SK-N-SH (cell line): ENCODE data around the gene RBM20. TPM values are rescaled to one million over a fixed set of nuclear protein-coding genes. Genes with fewer than 3 reads are reported as not detected.

Experiments
- CTCF ChIA-PET: fragments of 300-600, 350-600 bp; formaldehyde crosslinking; extraction: SDS; loops from one replicate; lab custom pipeline; 2021; lab: Yijun Ruan, JAX
- POLR2A ChIA-PET: fragments of 350-600 bp; sonication (Branson Sonifier 250); formaldehyde crosslinking; extraction: SDS; loops from one replicate; lab custom pipeline; 2020; ENCODE audit warnings: antibody characterized with exemption, inconsistent platforms; lab: Yijun Ruan, JAX
- DNase-seq: peaks from one replicate; pipeline ENCODE4 v3.0.0; 2012
- H2AFZ ChIP-seq: fragments of 200-600 bp; sonication (generic); 2 replicates; pipeline ENCODE4 v1.8.1; 2016; ENCODE audit warnings: antibody characterized with exemption, mild to moderate bottlenecking, low read depth
- H3F3A ChIP-seq: fragments of 200-600 bp; sonication (generic); replicated peaks from 2 replicates; pipeline ENCODE3; 2016; ENCODE audit warnings: antibody characterized with exemption, mild to moderate bottlenecking; ENCODE audit not compliant: insufficient read depth
- H3K27ac ChIP-seq, 2 experiments: fragments of 200-500 bp in 1 of 2; fragments of 200-600 bp in 1 of 2; sonication (Bioruptor generic) in 1 of 2; sonication (generic), shearing (Covaris generic) in 1 of 2; 2 replicates each; pipeline versions ENCODE4 v1.5.1 to v1.6.1; 2014 to 2016; ENCODE audit warnings: low read depth in 2 of 2, inconsistent platforms in 1 of 2, low read length in 1 of 2, mild to moderate bottlenecking in 1 of 2, mixed read lengths in 1 of 2
- H3K27me3 ChIP-seq: fragments of 200-600 bp; sonication (generic), shearing (Covaris generic); 2 replicates; pipeline ENCODE4 v1.6.1; 2016; ENCODE audit warnings: mixed run types; ENCODE audit not compliant: insufficient read depth
- H3K36me3 ChIP-seq, 2 experiments: fragments of 200-500 bp in 1 of 2; fragments of 200-600 bp in 1 of 2; sonication (Bioruptor generic) in 1 of 2; sonication (generic) in 1 of 2; replicated peaks in 1 of 2; 2 replicates each; pipeline versions ENCODE3 to v1.5.1; 2014 to 2016; ENCODE audit warnings: low read length in 1 of 2, mild to moderate bottlenecking in 1 of 2; ENCODE audit not compliant: insufficient read depth in 2 of 2, control insufficient read depth in 1 of 2
- H3K4me1 ChIP-seq, 2 experiments: fragments of 200-500 bp in 1 of 2; fragments of 200-600 bp in 1 of 2; sonication (Bioruptor generic) in 1 of 2; sonication (generic), shearing (Covaris generic) in 1 of 2; 2 replicates each; pipeline versions ENCODE4 v1.5.1 to v1.6.1; 2014 to 2016; ENCODE audit warnings: low read depth in 1 of 2, low read length in 1 of 2, mixed run types in 1 of 2; ENCODE audit not compliant: insufficient read depth in 2 of 2, control insufficient read depth in 1 of 2
- H3K4me2 ChIP-seq: fragments of 200-600 bp; sonication (generic), shearing (Covaris generic); 2 replicates; pipeline ENCODE4 v1.6.1; 2017; ENCODE audit warnings: mixed run types
- H3K4me3 ChIP-seq, 2 experiments: fragments of 200-500 bp in 1 of 2; fragments of 200-600 bp in 1 of 2; sonication (Bioruptor generic) in 1 of 2; sonication (generic), shearing (Covaris generic) in 1 of 2; 2 replicates each; pipeline versions ENCODE4 v1.5.1 to v1.8.1; 2014 to 2016; ENCODE audit warnings: low read depth in 2 of 2, inconsistent platforms in 1 of 2, low read length in 1 of 2, mild to moderate bottlenecking in 1 of 2, mixed read lengths in 1 of 2, moderate library complexity in 1 of 2
- H3K79me2 ChIP-seq: fragments of 200-600 bp; sonication (generic); 2 replicates; pipeline ENCODE4 v1.8.1; 2017; ENCODE audit warnings: mild to moderate bottlenecking; ENCODE audit not compliant: insufficient read depth
- H3K9ac ChIP-seq: fragments of 200-600 bp; sonication (generic); 2 replicates; pipeline ENCODE4 v1.6.1; 2017; ENCODE audit warnings: mixed run types
- H3K9me2 ChIP-seq: fragments of 200-600 bp; sonication (generic); 2 replicates; pipeline ENCODE4 v1.6.1; 2017; ENCODE audit warnings: mixed run types
- H3K9me3 ChIP-seq: fragments of 200-600 bp; sonication (generic); 2 replicates; pipeline ENCODE4 v1.6.1; 2017; ENCODE audit warnings: mixed run types, mild to moderate bottlenecking, moderate library complexity
- H4K20me1 ChIP-seq: fragments of 200-600 bp; sonication (generic); 2 replicates; pipeline ENCODE4 v1.6.1; 2017; ENCODE audit warnings: mild to moderate bottlenecking, mixed run types; ENCODE audit not compliant: insufficient read depth
- CHD2 ChIP-seq: fragments of 150-350 bp; IDR thresholded peaks from 2 replicates; pipeline ENCODE4 v1.6.1; 2018; ENCODE audit warnings: low read length; ENCODE audit not compliant: partially characterized antibody
- ELF1 ChIP-seq: IDR thresholded peaks from 2 replicates; pipeline ENCODE4 v1.4.0; 2012
- EP300 ChIP-seq, 2 experiments: IDR thresholded peaks; 2 replicates each; pipeline versions ENCODE4 v1.4.0 to v1.6.1; 2012; ENCODE audit warnings: borderline replicate concordance in 1 of 2, low read depth in 1 of 2, low read length in 1 of 2
- FOXM1 ChIP-seq: IDR thresholded peaks from 2 replicates; pipeline ENCODE4 v1.4.0; 2012; ENCODE audit warnings: low read depth, mild to moderate bottlenecking
- GATA2 ChIP-seq: sonication (generic); formaldehyde crosslinking; IDR thresholded peaks from 2 replicates; pipeline ENCODE4 v1.5.0; 2020; ENCODE audit warnings: mild to moderate bottlenecking, missing genetic modification reagents
- JUND ChIP-seq: IDR thresholded peaks from 2 replicates; pipeline ENCODE4 v1.4.0; 2012
- MAX ChIP-seq: IDR thresholded peaks from 2 replicates; pipeline ENCODE4 v1.4.0; 2012; ENCODE audit warnings: low read depth
- MEF2A ChIP-seq: IDR thresholded peaks from 2 replicates; pipeline ENCODE4 v1.4.0; 2012; ENCODE audit warnings: low read depth, borderline replicate concordance
- MXI1 ChIP-seq: IDR thresholded peaks from 2 replicates; pipeline ENCODE4 v1.6.1; 2012; ENCODE audit warnings: mild to moderate bottlenecking, low read depth, low read length, improper control_type of control experiment
- NRF1 ChIP-seq: IDR thresholded peaks from 2 replicates; pipeline ENCODE4 v1.6.1; 2012; ENCODE audit warnings: low read depth, mild to moderate bottlenecking, low read length
- PBX3 ChIP-seq: IDR thresholded peaks from 2 replicates; pipeline ENCODE4; 2012
- RAD21 ChIP-seq: IDR thresholded peaks from 2 replicates; pipeline ENCODE4 v1.6.1; 2012; ENCODE audit warnings: mild to moderate bottlenecking, low read length
- REST ChIP-seq: IDR thresholded peaks from 2 replicates; pipeline ENCODE4 v1.6.1; 2012; ENCODE audit warnings: mild to moderate bottlenecking, low read depth, low read length, moderate library complexity
- RFX5 ChIP-seq: IDR thresholded peaks from 2 replicates; pipeline ENCODE4 v1.6.1; 2012; ENCODE audit warnings: mild to moderate bottlenecking, improper control_type of control experiment, low read length
- TCF12 ChIP-seq: IDR thresholded peaks from 2 replicates; pipeline ENCODE4 v1.4.0; 2012
- USF2 ChIP-seq: fragments of 150-350 bp; IDR thresholded peaks from 2 replicates; pipeline ENCODE4 v1.6.1; 2017; ENCODE audit warnings: antibody characterized with exemption, low read length, low read depth, borderline replicate concordance
- YY1 ChIP-seq: IDR thresholded peaks from 2 replicates; pipeline ENCODE4 v1.4.0; 2012; ENCODE audit warnings: low read depth, mild to moderate bottlenecking
- WGBS: methylation state at CpG from one replicate; pipeline ENCODE4 v1.1.6; 2017; ENCODE audit warnings: low lambda C conversion rate; 5-methylcytosine and 5-hydroxymethylcytosine counted together
- polyA plus RNA-seq, 3 experiments: library from polyadenylated mRNA; depleted of rRNA; stranded (reverse); fragments of >200 nt; gene quantifications; 2 replicates each; pipeline ENCODE4 v1.2.3, GENCODE V29; 2012

Gene RBM20
- polyA plus RNA-seq, 1 of the 3 experiments (the other 2 are of a cell fraction): 0.64 TPM

- H3F3A ChIP-seq: no peaks in the 10 kb centered on the region
- no peaks in the 10 kb centered on the region for H3K36me3 ChIP-seq
- TF ChIP-seq USF2: no peak
- no peak for TF ChIP-seq NRF1
- no peak for TF ChIP-seq ELF1
- no peak for TF ChIP-seq CHD2
- no peak for TF ChIP-seq MAX
- no peak for TF ChIP-seq RAD21
- no peak for TF ChIP-seq JUND
- TF ChIP-seq RFX5: no peak
- TF ChIP-seq YY1: no peak
- no peak for TF ChIP-seq FOXM1
- TF ChIP-seq MXI1: no peak
- no peaks in the 10 kb centered on the region for H3K9me3 ChIP-seq
- DNase-seq: no peak
- H3K27me3 ChIP-seq: no peaks in the 10 kb centered on the region
- CTCF ChIA-PET: no interaction called here
- no peaks in the 10 kb centered on the region for H4K20me1 ChIP-seq
- POLR2A ChIA-PET: no interaction called here
- H3K27ac ChIP-seq: no peak overlapping the region
- no peak overlapping the region for H3K4me2 ChIP-seq
- H3K4me1 ChIP-seq: peaks cover 0 to 35% of the 10 kb centered on the region in 2 experiments; a peak in 2 of 4 replicates
- whole genome bisulfite sequencing: 82% methylated on average over 5 of the region's 5 CpGs
- H3K4me3 ChIP-seq: no peak overlapping the region
- no peaks in the 10 kb centered on the region for H3K9me2 ChIP-seq
- H2AFZ ChIP-seq: no peak overlapping the region
- no peak overlapping the region for H3K9ac ChIP-seq
- no peaks in the 10 kb centered on the region for H3K79me2 ChIP-seq
Measured at GRCh38 chr10:110840225-110840922, 196.2 kb downstream of the RBM20 start.

- CTCF ChIA-PET: no interaction called here
- Histone ChIP-seq H3K9me3 (no peaks in the 10 kb centered on the region), H3K27me3 (no peaks in the 10 kb centered on the region), H3K36me3 (no peaks in the 10 kb centered on the region), H3K79me2 (no peaks in the 10 kb centered on the region), H3F3A (no peaks in the 10 kb centered on the region), H3K4me2 (no peak overlapping the region), H3K4me3 (no peak overlapping the region)
- POLR2A ChIA-PET: no interaction called here
- TF ChIP-seq GATA2 (CRISPR knock-in tag) (no peak), MEF2A (no peak), PBX3 (no peak), REST (no peak), TCF12 (no peak), YY1 (no peak), EP300 (IDR thresholded peaks at IDR 0.05; ENCODE audit: borderline replicate concordance in 1 of 2, low read depth in 1 of 2, low read length in 1 of 2) (no peak), RFX5 (no peak)
- TF ChIP-seq, all 33 proteins: peak for 0
- H2AFZ ChIP-seq: no peak overlapping the region
- no peak overlapping the region for H3K27ac ChIP-seq
- DNase-seq: no peak
- no peak overlapping the region for H3K9ac ChIP-seq
- H4K20me1 ChIP-seq: no peaks in the 10 kb centered on the region
- H3K9me2 ChIP-seq: no peaks in the 10 kb centered on the region
- peaks cover 0 to 39% of the 10 kb centered on the region in 2 experiments; a peak in 2 of 4 replicates for H3K4me1 ChIP-seq
- 54% methylated on average over 3 of the region's 3 CpGs for WGBS
Measured at GRCh38 chr10:110840923-110841428, 196.8 kb downstream of the RBM20 start.
